Upper lobe of left lung (tissue), 4 donors: ENCODE results near the gene TEKT4.

Experiments
- EP300 ChIP-seq, 4 donors: sonication (generic); formaldehyde crosslinking; IDR thresholded peaks; one replicate each; pipeline ENCODE4 v1.5.1; 2017; ENCODE audit warnings: antibody characterized with exemption in 4 of 4, control low read depth in 2 of 4
- POLR2A ChIP-seq, 4 donors: fragments of 450-650 bp; IDR thresholded peaks; one replicate each; pipeline ENCODE4 v1.5.1; 2016 to 2017; ENCODE audit warnings: antibody characterized with exemption in 4 of 4, mild to moderate bottlenecking in 2 of 4
- POLR2AphosphoS5 ChIP-seq, 2 donors: sonication (generic); formaldehyde crosslinking; IDR thresholded peaks; one replicate each; pipeline ENCODE4 v1.5.1; 2017; ENCODE audit warnings: antibody characterized with exemption in 2 of 2
- TF ChIP-seq, protein P1 (sequence below), 6 experiments: fragments of 450-650 bp in 4 of 6; fragments of 200-600 bp in 2 of 6; sonication (generic) in 2 of 6; IDR thresholded peaks; one replicate each; pipeline ENCODE4 v1.5.1; 2016 to 2019; ENCODE audit warnings: antibody characterized with exemption in 6 of 6

DNA sequence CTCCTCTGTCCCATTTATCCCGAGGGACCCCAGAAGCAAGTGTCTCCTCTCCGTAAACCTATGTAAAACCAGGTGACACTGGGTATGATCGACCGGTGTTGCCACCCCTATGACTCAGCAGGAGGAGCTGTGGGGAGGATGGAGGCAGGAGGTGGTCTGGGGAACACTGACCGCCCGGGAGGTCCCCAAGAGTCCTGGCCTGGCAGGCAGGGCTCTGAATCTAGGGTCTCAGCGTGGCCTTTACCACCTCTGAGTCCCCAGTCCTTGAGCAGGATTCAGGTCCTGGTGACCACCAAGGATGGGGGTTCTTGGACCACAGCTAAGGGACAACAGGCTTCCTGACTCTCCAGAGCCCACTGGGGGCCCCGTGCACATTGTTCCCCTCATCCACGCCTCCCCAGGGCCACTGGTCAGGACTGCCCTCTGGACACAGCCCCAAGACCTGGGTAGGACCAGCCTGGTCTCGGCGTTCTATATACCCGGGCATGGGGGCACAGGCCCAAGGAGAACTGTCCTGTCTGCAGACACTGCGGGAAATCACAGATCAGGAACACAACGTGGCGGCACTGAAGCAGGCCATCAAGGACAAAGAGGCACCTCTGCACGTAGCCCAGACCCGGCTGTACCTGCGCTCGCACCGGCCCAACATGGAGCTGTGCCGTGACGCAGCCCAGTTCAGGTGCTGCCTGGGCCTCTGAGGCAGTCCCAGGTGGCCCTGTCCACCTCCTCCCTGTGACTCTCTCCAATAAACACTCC lies 4.0 kb downstream of the TEKT4 start:
- TF ChIP-seq, protein P1, sequence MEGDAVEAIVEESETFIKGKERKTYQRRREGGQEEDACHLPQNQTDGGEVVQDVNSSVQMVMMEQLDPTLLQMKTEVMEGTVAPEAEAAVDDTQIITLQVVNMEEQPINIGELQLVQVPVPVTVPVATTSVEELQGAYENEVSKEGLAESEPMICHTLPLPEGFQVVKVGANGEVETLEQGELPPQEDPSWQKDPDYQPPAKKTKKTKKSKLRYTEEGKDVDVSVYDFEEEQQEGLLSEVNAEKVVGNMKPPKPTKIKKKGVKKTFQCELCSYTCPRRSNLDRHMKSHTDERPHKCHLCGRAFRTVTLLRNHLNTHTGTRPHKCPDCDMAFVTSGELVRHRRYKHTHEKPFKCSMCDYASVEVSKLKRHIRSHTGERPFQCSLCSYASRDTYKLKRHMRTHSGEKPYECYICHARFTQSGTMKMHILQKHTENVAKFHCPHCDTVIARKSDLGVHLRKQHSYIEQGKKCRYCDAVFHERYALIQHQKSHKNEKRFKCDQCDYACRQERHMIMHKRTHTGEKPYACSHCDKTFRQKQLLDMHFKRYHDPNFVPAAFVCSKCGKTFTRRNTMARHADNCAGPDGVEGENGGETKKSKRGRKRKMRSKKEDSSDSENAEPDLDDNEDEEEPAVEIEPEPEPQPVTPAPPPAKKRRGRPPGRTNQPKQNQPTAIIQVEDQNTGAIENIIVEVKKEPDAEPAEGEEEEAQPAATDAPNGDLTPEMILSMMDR (IDR thresholded peaks at IDR 0.05) = no peak
- TF ChIP-seq POLR2AphosphoS5 (IDR thresholded peaks at IDR 0.05) (no peak), POLR2A (IDR thresholded peaks at IDR 0.05) (no peak), EP300 (IDR thresholded peaks at IDR 0.05) (no peak)
